NOMO-1 (cell line): ENCODE results near the gene TXNRD3.
A peak's percentile ranks its signal among the peaks of the same experiment; 100 is the strongest.

Experiments used
- DNase-seq, 2 experiments: peaks; one replicate each; lab custom pipeline; 2025; ENCODE audit not compliant: unreplicated experiment in 2 of 2; lab: John Stamatoyannopoulos, UW

The TXNRD3 gene

GRCh38 chr3:126654571-126655383 lies at the start of gene TXNRD3:
TSS of gene TXNRD3 (minus strand) at chr3:126655124.
- peak; percentile 47 for DNase-seq

- peak; percentile 92 to 99 for DNase-seq
Measured at GRCh38 chr3:126703512-126704493, 48.9 kb upstream of the TXNRD3 start, which contains the start of gene CHCHD6. TSS of gene CHCHD6 (plus strand) at chr3:126704240. CDS start at chr3:126704313, 73 bp downstream.

- no peak for DNase-seq
Measured at GRCh38 chr3:126699011-126699410, 44.1 kb upstream of the TXNRD3 start.

- DNase-seq = no peak
Measured at GRCh38 chr3:126696701-126697267, 41.9 kb upstream of the TXNRD3 start.

- no peak for DNase-seq
Measured at GRCh38 chr3:126693921-126694320, 39.0 kb upstream of the TXNRD3 start.

- DNase-seq = no peak
Measured at GRCh38 chr3:126692858-126693257, 37.9 kb upstream of the TXNRD3 start.

GRCh38 chr3:126691765-126692164 lies 36.8 kb upstream of the TXNRD3 start:
- no peak for DNase-seq

- DNase-seq = no peak
Measured at GRCh38 chr3:126685493-126685892, 30.6 kb upstream of the TXNRD3 start.

GRCh38 chr3:126685021-126685420 lies 30.1 kb upstream of the TXNRD3 start:
- DNase-seq = no peak

- no peak for DNase-seq
Measured at GRCh38 chr3:126684218-126684751, 29.4 kb upstream of the TXNRD3 start.

GRCh38 chr3:126683069-126683468 lies 28.1 kb upstream of the TXNRD3 start:
- DNase-seq = peak in 1 of 2 experiments; percentile 10

- no peak for DNase-seq
Measured at GRCh38 chr3:126682009-126682408, 27.1 kb upstream of the TXNRD3 start.

- DNase-seq = no peak
Measured at GRCh38 chr3:126680667-126681055, 25.7 kb upstream of the TXNRD3 start.

GRCh38 chr3:126679831-126680666 lies 25.1 kb upstream of the TXNRD3 start:
- DNase-seq = no peak

GRCh38 chr3:126679318-126679751 lies 24.4 kb upstream of the TXNRD3 start:
- DNase-seq = peak; percentile 37 to 45

GRCh38 chr3:126678693-126679317 lies 23.9 kb upstream of the TXNRD3 start:
- DNase-seq = no peak

GRCh38 chr3:126677862-126678503 lies 23.1 kb upstream of the TXNRD3 start:
- DNase-seq = no peak

GRCh38 chr3:126676919-126677705 lies 22.2 kb upstream of the TXNRD3 start:
- no peak for DNase-seq
